ENCODE results near the gene TTC34.

Gene TTC34

DNA sequence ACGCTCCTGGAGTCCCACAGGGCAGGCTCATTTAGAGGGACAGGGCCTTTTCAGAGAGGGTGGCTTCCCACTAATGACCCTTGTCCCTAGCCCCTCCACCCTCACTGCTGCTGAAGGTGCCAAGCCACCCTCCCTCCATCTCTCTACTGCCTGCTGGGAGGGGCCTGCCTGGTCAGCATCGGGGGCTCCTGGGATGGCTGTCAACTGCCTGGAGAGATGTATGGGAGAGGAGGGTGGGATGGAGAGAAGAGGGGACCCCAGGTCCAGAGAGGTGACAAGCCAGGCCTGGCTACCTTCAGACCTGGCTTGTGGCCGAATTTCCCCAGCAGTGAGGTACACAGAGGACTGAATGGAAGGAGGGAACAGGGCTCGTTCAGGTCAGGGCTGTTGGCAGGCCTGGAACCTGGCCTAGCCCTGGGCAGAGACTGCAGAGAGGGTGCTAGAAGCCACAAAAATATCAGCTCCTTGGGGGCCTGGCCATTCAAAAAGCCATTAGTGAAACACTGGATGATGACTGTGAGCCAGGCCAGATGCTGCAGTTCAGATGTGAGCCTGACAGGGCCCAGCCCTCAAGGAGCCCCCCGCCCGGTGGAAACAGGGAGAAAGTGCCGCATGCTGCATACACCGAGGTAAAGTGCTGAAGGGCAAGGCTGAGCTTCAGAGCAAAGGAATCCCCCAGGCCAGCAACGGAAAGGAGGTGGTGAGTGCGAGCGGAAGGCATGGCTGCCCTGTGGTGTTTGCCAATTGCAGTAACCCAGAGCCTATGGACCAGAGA, 188.7 kb downstream of the TTC34 start:
- no peak for DNase-seq (ENCODE audit: extremely low read depth, low read depth)
- no peak for TF ChIP-seq CTCF (IDR thresholded peaks at IDR 0.05; ENCODE audit: low read depth, low read length, missing control alignments)
- no peak overlapping the region for H3K4me3 ChIP-seq (replicated peaks; ENCODE audit: low read depth, low read length)

DNA sequence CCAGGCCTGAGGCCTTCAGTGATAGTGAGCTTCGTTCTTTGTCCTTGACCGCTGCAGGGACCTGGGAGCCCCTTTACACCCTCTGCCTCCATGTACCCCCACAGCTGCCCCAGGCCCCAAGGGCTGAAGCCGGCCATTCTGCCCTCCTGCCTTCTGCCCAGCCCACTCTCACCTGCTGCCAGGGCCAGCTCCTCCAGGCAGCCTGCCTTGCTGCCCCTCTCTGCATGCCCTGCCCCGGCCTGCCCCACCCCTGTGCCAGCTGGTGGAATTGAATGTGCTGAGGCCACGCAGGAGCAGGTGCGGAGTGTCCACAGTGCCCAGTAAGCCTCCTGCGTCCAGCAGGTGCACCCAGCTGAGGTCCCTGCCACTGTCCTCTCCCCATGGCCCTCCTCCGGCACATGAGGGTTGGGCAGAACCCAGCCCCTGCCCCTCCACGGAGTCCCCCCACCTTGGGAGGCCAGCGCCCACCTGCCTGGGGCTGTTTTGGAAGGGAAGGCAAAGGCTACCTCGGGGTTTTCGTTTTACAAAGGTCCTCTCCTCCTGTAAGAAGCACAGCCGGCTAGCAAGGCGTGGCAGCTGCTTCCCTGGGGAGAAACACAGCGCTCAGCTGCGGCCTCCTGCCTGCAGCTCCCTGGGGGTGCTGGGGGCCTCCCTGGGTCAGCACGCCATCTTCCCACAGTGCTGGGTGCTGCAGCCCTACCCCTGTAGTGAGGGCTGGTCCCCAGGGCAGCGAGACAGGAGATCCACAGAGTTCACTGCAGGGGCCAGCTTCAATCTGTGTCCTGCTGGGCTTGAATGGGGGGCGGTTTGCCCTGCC, 189.7 kb downstream of the TTC34 start:
- no peak for TF ChIP-seq CTCF (IDR thresholded peaks at IDR 0.05; ENCODE audit: low read depth, low read length, missing control alignments)
- H3K4me3 ChIP-seq (replicated peaks; ENCODE audit: low read depth, low read length), result no peak overlapping the region
- DNase-seq (ENCODE audit: extremely low read depth, low read depth), result no peak

GRCh38 chr1:2611031-2611501, 190.4 kb downstream of the TTC34 start:
- no peak overlapping the region for H3K4me3 ChIP-seq (replicated peaks; ENCODE audit: low read depth, low read length)
- DNase-seq (ENCODE audit: extremely low read depth, low read depth), result no peak
- no peak for TF ChIP-seq CTCF (IDR thresholded peaks at IDR 0.05; ENCODE audit: low read depth, low read length, missing control alignments)

- no peak for DNase-seq (ENCODE audit: extremely low read depth, low read depth)
- no peak overlapping the region for H3K4me3 ChIP-seq (replicated peaks; ENCODE audit: low read depth, low read length)
Observed at GRCh38 chr1:2610036-2610959, 191.2 kb downstream of the TTC34 start.

DNA sequence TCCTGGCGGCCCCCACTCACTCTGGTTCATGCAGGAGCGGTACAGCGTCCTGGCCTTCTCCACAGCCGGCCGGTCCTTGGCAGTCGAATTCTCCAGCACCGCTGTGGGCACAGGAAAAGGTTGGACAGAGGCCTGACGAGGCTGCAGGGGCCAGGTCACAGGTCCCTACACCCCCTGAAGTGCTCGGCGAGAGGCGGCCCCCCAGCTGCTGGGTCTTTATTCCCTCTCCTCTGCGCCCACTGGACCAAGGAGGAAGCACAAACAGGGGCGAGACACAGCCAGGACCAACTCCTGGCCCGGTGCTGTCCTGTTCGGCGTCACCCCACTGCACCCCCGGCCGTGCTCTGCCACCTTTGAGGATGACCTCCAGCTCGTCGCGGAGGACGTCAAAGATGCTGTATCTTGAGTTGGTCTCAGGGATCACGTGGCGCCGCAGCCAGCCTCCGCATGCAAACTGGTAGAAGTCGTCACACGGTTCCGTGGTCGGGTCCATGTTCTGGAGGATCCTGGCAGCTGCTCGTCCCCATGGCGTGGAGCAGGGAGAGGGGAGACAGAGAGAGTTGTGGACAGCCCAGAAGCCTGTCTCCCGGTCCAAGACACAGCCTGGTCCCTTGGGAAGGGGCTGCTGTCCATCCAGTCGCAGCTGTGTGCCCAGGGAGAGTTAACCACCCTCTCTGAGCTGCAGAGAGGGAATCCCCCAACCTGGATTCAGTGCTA, 192.0 kb downstream of the TTC34 start:
- no peak for DNase-seq (ENCODE audit: extremely low read depth, low read depth)
- no peak for TF ChIP-seq CTCF (IDR thresholded peaks at IDR 0.05; ENCODE audit: low read depth, low read length, missing control alignments)
- no peak overlapping the region for H3K4me3 ChIP-seq (replicated peaks; ENCODE audit: low read depth, low read length)

More at GRCh38 chr1:2610036-2610959, 191.2 kb downstream of the TTC34 start:
- TF ChIP-seq CTCF (IDR thresholded peaks at IDR 0.05; ENCODE audit: low read depth, low read length, missing control alignments), result no peak

GRCh38 chr1:2607641-2608091, 193.8 kb downstream of the TTC34 start:
- H3K4me3 ChIP-seq (replicated peaks; ENCODE audit: low read depth, low read length), result no peak overlapping the region
- no peak for DNase-seq (ENCODE audit: extremely low read depth, low read depth)
- no peak for TF ChIP-seq CTCF (IDR thresholded peaks at IDR 0.05; ENCODE audit: low read depth, low read length, missing control alignments)
